GM18868 (cell line): Measurements from ENCODE around the gene DIP2C.
A peak's percentile ranks its signal among the peaks of the same experiment; 100 is the strongest.
"Not testable (repeated sequence)": the region's sequence is repeated elsewhere in the genome, so short reads cannot be mapped to it uniquely, and the experiment has no call there.

Source experiments
- ATAC-seq: cut with Tn5 transposase; IDR thresholded peaks from one replicate; pipeline ENCODE4 v1.9.1; 2021; ENCODE audit warnings: mild to moderate bottlenecking, moderate library complexity; ENCODE audit not compliant: unreplicated experiment

DIP2C gene

GRCh38 chr10:525565-526315, 163.7 kb downstream of the DIP2C start:
- no peak for ATAC-seq

- ATAC-seq, result no peak
Measured at GRCh38 chr10:523925-524324, 165.5 kb downstream of the DIP2C start.

- ATAC-seq, result no peak
Measured at GRCh38 chr10:522350-522749, 167.1 kb downstream of the DIP2C start.

DNA sequence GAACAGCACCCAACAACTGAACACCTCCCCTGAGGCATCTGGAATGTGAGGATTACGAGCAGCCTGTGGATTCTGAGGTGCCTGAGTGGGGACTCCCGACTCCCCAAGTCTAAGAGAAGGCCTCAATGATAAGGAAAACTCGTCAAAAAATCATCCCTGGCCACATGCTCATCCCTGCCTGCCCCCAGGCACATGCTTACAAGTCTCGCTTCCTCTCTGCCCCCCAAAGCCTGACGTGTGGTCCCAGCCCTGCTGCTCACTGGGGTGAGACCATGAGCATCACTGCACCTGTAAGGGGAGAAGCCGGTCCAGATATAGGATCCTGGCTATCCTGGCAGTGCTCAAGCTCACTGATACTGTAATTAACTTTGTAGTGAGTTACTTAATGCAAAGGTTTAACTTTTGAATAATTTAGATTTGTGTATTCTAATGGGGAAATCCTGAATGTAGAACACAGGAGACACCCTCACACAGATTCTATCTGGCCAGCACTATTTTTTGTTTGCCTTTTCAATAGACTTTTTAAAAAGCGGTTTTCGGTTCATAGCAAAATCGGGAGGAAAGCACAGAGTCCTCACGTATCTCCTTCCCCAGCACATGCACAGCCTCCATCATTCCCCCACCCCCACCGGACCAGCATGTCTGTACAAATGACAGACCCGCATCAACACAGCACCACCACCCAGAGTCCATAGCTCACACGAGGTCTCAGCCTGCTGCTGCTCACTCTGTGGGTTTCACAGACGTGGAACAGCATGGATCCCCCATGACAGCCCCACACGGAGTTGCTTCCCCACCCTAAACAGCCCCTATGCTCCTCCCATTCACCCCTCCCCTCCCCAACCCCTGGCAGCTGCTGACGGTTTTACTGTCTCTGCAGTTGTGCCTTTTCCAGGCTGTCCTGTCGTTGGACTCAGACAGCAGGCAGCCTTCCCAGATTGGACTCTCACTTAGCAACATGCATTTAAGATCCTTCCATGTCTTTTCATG, 167.9 kb downstream of the DIP2C start:
- ATAC-seq, result no peak

GRCh38 chr10:520402-520787, 169.1 kb downstream of the DIP2C start:
- no peak for ATAC-seq

DNA sequence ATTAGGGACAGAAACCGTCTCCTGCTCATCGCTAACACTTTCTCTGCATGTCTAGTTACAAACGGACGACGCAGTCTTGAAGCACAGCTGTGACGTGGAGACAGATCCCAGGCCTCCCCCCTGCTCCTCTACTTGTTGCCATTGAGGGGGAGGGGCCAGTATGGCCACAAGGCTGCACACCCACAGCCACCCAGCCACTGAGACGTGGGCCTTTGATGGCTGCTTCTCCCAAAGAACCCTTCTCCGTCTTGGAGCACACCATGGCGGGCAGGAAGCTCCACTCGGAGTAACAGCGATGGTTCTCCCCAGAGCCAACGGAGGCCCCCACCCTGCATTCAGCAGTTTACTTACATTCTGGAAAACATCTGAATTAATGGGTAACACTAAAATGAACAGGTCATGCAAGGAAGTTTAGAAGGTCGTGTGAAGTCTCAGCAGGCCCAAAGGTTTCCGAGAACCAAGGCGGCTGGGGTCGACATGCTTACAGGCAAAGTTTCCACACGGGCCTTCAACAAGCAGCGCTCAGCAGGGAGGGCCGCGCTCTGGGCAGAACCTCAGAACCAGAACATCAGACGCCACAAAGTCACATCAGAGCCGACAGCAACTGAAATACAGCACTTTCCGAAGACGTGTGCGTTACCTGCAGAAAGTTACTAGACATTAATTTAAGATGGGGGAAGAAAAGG, 169.6 kb downstream of the DIP2C start:
- no peak for ATAC-seq

DNA sequence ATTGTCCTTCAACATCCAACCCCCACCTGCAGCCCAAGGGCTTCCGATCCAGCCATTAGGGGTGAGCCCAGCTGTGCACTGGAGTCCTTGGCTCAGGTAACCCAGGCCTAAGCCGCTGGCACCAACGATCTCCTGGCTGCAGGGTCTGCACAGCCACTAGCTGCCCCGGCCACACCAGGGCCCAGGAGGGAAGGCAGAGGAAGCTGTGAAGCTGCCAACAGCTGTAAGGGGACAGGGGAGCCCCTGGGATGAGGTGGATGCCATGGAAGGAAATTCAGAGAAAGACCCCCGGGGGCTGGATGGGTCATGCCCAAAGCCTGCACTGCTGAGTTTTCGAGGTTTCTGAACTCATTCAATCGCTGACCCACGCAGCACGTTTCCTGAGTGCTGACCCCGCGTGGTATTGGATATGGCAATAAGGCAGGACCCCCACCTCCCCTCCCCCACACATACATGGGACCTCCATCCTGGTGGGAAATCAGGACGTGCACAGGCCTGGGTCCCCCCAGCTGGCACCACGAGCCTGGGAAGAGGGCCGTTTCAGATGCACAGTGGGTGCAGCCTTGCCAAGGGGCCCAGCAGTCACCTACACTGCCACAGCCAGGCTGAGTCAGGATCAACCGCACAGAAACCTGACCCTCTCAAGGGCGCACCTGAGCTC, 170.3 kb downstream of the DIP2C start:
- ATAC-seq, result no peak

GRCh38 chr10:517872-518475, 171.5 kb downstream of the DIP2C start:
- ATAC-seq, result no peak

- ATAC-seq, result no peak
Measured at GRCh38 chr10:517241-517830, 172.1 kb downstream of the DIP2C start.

- ATAC-seq, result no peak
Measured at GRCh38 chr10:516764-517163, 172.7 kb downstream of the DIP2C start.

DNA sequence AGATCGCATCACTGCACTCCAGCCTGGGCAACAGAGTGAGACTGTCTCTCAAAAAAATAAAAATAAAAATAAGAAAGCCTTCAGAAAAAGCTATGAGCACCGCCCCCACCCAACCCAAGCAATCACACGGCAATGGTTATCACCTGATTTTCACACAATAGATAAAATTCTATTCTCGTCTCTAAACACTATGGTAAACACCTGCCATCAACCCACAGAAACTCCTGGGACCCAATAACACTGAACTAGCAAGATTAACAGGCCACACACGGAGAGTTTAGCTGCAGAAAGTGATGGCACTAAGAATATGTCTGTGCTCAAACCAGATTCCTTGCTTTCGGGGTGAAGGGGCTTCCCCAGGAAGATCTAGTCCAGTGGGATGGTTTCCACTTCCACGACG, 173.8 kb downstream of the DIP2C start:
- peak; percentile 49 for ATAC-seq

DNA sequence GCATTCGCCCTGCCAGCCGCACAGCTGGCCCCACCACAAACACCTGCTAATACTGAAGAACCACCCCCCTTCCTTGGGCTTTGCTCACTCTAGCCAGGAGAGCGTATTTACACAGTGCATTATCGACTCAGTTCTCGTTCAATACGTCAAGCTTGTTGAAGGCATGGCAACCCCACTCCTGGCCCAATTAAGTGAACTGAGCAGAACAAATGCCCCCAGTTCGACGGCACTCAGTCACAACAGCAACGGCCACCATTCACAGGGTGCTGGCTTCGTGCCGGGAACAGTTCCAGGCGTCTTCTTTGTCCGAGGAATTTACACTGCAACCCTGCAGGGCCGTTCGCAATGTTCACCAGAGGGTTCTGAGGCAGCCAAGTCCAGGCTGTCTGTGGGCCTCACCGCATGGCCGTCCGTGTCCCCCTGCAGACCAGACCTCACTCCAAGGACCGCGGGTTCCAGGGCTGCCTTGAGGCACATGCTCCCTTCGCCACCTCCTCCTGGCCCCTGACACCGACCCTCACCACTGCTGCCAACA, 175.3 kb downstream of the DIP2C start:
- no peak for ATAC-seq

DNA sequence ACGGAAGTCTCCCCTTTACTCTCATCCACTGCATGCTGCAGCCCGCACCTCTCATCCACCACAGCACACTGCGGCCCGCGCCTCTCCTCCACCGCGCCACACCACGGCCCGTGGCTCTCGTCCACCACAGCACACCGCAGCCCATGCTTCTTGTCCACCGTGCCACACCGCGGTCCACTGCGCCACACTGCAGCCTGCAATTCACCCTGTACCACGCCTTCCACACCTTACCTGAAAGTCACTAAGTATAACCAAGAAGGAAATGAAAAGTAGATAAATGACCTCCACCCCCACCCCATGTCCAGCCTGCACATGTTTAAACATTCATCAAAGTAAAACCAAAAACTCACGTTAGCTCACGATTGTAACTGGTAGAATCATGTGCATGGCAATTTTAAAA, 176.1 kb downstream of the DIP2C start:
- ATAC-seq, result no peak

- not testable (repeated sequence) for ATAC-seq
Measured at GRCh38 chr10:512661-513060, 176.8 kb downstream of the DIP2C start.

GRCh38 chr10:511849-512191, 177.6 kb downstream of the DIP2C start:
- ATAC-seq, result no peak

- peak; percentile 76 for ATAC-seq
Measured at GRCh38 chr10:511101-511848, 178.2 kb downstream of the DIP2C start.

- ATAC-seq, result no peak
Measured at GRCh38 chr10:510415-510881, 179.0 kb downstream of the DIP2C start.

DNA sequence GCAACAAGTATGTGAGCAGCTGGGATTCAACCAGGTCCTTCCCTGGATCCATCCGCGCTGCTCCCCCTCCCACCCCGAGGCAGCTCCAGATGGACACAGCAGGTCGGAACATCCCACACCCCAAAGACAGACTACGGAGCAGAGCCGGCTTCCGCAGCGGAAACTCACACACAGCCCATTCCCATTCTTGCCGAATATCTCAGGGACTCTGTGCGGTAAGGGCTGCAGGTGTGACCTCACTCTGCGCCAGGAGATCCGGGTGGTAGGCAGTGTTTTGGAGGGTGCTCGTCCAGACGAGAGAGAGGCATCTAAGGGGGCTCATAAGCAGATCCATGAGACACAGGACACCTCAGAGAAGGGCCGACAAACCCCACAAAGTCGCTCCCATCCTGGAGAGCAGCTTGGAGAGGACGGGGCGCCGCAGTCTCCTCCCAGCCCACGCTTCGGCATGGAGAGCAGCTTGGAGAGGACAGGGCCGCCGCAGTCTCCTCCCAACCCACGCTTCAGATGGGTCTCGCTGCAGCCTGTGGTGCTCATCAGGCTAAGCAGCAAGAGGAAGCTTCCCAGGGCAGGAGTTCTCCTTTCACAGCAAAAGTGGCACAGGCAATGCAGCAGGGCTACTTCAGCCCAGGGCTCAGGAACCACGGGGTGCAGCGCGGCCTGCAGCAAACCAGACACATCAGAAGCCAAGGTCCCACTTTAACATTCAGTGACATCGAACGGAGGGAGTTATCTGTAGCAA, 179.9 kb downstream of the DIP2C start:
- ATAC-seq, result no peak
